GM18498 (cell line): ENCODE measurements around the gene PARD6G.

Experiments
- ATAC-seq: cut with Tn5 transposase; IDR thresholded peaks from one replicate; pipeline ENCODE4 v1.9.1; 2021; ENCODE audit warnings: mild to moderate bottlenecking, moderate library complexity; ENCODE audit not compliant: unreplicated experiment

Gene PARD6G

DNA sequence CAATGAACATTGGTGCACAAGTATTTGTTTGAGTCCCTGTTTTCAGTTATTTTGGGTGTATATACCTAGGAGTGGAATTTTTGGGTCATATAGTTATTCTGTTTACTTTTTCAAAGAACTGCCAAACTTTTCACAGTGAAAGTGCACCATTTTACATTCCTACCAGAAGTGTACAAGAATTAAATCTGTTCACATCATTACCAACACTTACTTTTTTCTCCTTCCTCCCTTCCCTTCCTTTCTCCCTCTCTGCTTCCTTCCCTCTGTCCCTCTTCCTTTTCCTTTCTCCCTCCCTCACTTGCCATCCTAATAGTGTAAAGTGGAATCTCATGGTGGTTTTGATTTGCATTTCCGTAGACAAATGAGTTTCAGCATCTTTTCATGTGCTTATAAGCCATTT lies 126.4 kb downstream of the PARD6G start:
- no peak for ATAC-seq

DNA sequence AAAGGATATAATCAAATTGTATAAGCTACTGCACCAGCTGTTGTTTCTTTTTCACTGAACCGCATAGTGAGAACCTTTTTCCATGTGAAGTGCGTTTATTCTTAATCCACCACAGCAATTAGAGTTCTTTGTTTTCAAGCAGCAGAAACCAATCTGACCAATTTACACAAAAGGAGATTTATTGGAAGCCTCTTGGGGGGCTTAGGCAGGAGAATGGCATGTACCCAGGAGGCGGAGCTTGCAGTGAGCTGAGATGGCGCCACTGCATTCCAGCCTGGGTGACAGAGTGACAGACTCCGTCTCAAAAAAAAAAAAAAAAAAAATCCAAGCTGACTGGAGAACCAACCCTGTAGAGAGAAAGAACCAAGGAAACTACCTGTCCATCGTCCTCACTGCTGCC lies 128.2 kb downstream of the PARD6G start:
- ATAC-seq: no peak

DNA sequence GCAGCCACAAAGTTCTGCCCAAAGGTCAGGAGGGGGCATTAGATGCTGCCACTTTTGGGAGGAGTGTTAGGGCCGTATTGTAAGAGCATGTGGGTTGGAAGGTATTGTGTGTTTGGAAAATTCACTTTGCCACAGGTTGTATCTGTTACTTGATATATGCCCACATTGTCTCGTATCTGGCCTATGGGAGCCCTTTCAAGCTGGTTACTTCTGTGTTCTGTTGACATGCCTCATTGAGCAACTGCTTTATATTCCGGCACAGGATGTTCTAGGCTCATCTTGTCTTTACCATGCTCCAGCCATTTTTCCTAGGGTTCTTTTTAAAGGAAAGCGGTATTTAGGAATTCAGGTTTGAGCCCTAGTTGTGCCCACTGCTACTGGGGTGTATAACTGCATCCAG lies 132.3 kb downstream of the PARD6G start:
- ATAC-seq: no peak

GRCh38 chr18:80112624-80113248 lies 134.6 kb downstream of the PARD6G start:
- no peak for ATAC-seq

- ATAC-seq: peak; percentile 30
Observed at GRCh38 chr18:80109676-80110078, 137.6 kb downstream of the PARD6G start.

- ATAC-seq: peak; percentile 78
Observed at GRCh38 chr18:80108739-80109675, 138.3 kb downstream of the PARD6G start, which contains the start of gene ADNP2. TSS of gene ADNP2 (plus strand) at chr18:80109262. CDS start at chr18:80117543, 8,281 bp downstream.

- no peak for ATAC-seq
Observed at GRCh38 chr18:80108121-80108536, 139.2 kb downstream of the PARD6G start.

DNA sequence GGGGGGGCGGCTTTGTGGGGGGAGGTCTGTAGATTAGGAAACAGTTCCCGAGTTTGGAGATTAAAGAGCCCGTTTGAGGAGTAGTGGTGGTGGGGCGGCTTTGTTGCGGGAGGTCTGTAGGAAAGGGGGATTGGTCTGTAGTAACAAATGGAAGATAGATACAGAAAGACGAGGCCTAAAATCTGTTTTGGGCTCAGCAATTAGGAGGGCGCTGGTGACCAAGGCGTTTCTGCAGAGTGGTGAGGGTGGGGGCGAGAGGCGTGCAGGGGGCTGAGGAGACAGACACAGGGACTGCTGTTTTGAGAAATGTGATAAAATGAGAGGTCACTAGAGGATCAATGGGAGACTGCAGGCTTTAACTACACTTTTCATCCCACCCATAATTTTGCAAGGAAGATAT lies 139.9 kb downstream of the PARD6G start:
- no peak for ATAC-seq
